Frontal cortex (tissue), 4 donors: Measurements from ENCODE around the gene NUP50. TPM values are rescaled to one million over a fixed set of nuclear protein-coding genes. Genes with fewer than 3 reads are reported as not detected.

Experiments
- DNase-seq, 2 donors: peaks; one replicate each; pipeline ENCODE4 v3.0.0; 2012; ENCODE audit warnings: low spot score in 2 of 2
- FAIRE-seq: peaks from 2 replicates; lab custom pipeline; 2012; peaks lifted over from hg19 to GRCh38; lab: Jason Lieb, UNC
- total RNA-seq: library from RNA; depleted of rRNA; stranded (reverse); fragments of >200 nt; gene quantifications from one replicate; pipeline ENCODE4 v1.2.3, GENCODE V29; 2014
- donor health status: control.
- donor health status: control.
- donor health status: control.

The NUP50 gene
- total RNA-seq, 1 donor from 2014 or later: 56.3 TPM

- no peak for DNase-seq
- FAIRE-seq: no peak
Observed at GRCh38 chr22:45223304-45224117, 59.8 kb downstream of the NUP50 start.

GRCh38 chr22:45224331-45224730 lies 60.6 kb downstream of the NUP50 start:
- FAIRE-seq: no peak
- no peak for DNase-seq

- DNase-seq (peak; percentile 75 to 79), FAIRE-seq (peak; percentile 10)
Observed at GRCh38 chr22:45224988-45225731, 61.4 kb downstream of the NUP50 start.

GRCh38 chr22:45225732-45226502 lies 62.2 kb downstream of the NUP50 start:
- no peak for DNase-seq
- no peak for FAIRE-seq

GRCh38 chr22:45226503-45227186 lies 62.9 kb downstream of the NUP50 start:
- FAIRE-seq (no peak), DNase-seq (no peak)

GRCh38 chr22:45227645-45228400 lies 64.1 kb downstream of the NUP50 start:
- DNase-seq (no peak), FAIRE-seq (no peak)

GRCh38 chr22:45228401-45228754 lies 64.7 kb downstream of the NUP50 start:
- no peak for DNase-seq
- no peak for FAIRE-seq

GRCh38 chr22:45229181-45229580 lies 65.5 kb downstream of the NUP50 start:
- no peak for FAIRE-seq
- DNase-seq: no peak

GRCh38 chr22:45230026-45230721 lies 66.4 kb downstream of the NUP50 start:
- FAIRE-seq (no peak), DNase-seq (no peak)

GRCh38 chr22:45231293-45231692 lies 67.6 kb downstream of the NUP50 start:
- DNase-seq: no peak
- FAIRE-seq: no peak

GRCh38 chr22:45233386-45233785 lies 69.7 kb downstream of the NUP50 start:
- FAIRE-seq (no peak), DNase-seq (no peak)

GRCh38 chr22:45233827-45234226 lies 70.1 kb downstream of the NUP50 start:
- no peak for FAIRE-seq
- no peak for DNase-seq

- DNase-seq (no peak), FAIRE-seq (no peak)
Observed at GRCh38 chr22:45235101-45235777, 71.5 kb downstream of the NUP50 start.

- no peak for DNase-seq
- FAIRE-seq: no peak
Observed at GRCh38 chr22:45235851-45236342, 72.2 kb downstream of the NUP50 start.

- DNase-seq (no peak), FAIRE-seq (no peak)
Observed at GRCh38 chr22:45237065-45237990, 73.6 kb downstream of the NUP50 start.
